GM12892 (cell line): ENCODE data around the gene MKS1.

Source experiments
- DNase-seq: peaks from one replicate; pipeline ENCODE4 v3.0.0; 2011; ENCODE audit not compliant: insufficient read length
- FAIRE-seq: peaks from 2 replicates; lab custom pipeline; 2011; peaks lifted over from hg19 to GRCh38; lab: Jason Lieb, UNC
- POLR2A ChIP-seq: IDR thresholded peaks from 2 replicates; pipeline ENCODE4 v1.6.1; 2011; ENCODE audit warnings: low read depth, low read length, control low read depth
- POLR2AphosphoS5 ChIP-seq: IDR thresholded peaks from 2 replicates; pipeline ENCODE4 v1.6.1; 2011; ENCODE audit warnings: low read depth, low read length, control low read depth
- TAF1 ChIP-seq: IDR thresholded peaks from 2 replicates; pipeline ENCODE4 v1.6.1; 2011; ENCODE audit warnings: low read depth, mild to moderate bottlenecking, control low read depth, low read length, borderline replicate concordance

Gene MKS1

DNA sequence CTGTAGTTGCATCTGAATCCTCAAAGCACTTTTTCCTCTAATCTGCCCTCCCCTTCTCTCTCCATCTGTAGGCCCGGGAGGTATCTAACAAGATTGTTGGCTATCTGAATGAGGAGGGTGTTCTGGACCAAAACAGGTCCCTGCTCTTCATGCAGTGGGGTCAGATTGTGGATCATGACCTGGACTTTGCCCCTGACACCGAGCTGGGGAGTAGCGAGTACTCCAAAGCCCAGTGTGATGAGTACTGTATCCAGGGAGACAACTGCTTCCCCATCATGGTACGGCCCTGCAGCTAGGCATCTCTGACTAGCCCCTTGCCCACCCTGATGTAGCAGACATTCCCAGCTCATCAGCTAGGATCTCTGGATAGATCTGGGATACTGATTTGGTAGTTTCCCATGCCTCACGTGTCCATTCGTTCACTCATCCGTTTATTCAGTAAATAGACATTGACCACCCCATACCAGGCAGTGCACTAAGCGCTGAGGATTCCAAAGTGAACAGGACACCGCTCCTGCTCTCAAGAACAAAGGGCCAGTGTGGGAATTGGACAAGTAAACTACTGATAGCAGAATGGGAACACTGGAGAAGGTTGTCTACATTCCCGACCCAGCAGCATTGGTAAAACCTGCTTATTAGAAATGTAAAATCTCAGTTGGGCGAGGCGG, 31.4 kb upstream of the MKS1 start:
- DNase-seq (no peak), FAIRE-seq (peak; percentile 65)
- TF ChIP-seq TAF1 (no peak), POLR2A (no peak), POLR2AphosphoS5 (no peak)

DNA sequence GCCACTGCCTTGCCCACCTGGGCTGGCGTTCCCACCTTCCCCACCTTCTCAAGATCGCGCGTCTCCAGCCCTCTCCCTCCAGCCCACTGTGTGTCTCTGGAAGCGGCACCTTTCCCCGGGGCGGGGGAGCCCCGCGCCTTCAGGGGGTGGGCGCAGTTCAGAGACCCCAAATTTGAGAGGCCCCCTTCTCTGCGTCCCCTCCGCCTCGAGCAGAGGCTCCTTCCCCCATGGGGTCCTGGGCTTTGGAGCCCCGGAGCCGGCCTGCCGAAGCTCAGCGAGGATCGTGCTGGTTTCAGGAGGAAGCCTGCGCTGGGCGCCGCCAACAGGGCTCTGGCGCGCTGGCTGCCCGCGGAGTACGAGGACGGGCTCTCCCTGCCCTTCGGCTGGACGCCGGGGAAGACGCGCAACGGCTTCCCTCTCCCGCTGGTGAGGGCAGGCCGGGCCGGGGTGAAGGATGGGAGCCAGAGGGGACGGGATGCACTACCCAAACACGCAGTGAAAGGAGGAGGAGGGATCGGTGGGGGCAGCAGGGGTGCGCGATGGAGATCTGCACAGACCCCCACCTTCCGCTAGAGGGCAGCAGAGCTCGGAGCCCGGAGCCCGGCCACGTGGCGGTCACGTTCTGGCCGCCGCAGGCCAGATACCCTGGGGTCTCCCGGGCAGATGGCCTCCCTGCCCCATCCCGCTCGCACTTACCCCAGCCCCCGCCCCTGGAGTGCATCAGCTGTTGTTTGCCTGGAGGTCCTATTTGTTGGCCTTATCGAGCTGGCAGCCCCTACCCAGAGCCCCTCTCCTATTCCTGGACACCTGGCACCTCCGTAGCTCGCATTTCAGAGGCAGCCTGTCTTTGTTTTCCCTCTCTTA, 30.4 kb upstream of the MKS1 start:
- no peak for TF ChIP-seq POLR2A
- no peak for TF ChIP-seq TAF1
- no peak for TF ChIP-seq POLR2AphosphoS5
- FAIRE-seq, result peak; percentile 85
- peak; percentile 93 for DNase-seq

DNA sequence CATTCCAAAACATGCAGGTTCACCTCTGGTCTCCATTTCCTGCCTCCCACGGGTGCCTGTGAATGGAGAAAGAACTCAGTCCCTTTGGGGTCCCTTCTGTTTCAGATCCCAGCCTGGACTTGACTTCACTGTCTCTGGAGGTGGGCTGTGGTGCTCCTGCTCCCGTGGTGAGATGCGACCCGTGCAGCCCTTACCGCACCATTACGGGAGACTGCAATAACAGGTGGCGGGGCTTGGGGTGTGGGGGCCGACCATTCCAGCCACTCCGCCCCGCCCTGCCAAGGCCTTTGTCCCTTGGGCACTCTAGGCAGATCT, 29.9 kb upstream of the MKS1 start:
- no peak for DNase-seq
- no peak for FAIRE-seq
- TF ChIP-seq TAF1 (no peak), POLR2AphosphoS5 (no peak), POLR2A (no peak)

DNA sequence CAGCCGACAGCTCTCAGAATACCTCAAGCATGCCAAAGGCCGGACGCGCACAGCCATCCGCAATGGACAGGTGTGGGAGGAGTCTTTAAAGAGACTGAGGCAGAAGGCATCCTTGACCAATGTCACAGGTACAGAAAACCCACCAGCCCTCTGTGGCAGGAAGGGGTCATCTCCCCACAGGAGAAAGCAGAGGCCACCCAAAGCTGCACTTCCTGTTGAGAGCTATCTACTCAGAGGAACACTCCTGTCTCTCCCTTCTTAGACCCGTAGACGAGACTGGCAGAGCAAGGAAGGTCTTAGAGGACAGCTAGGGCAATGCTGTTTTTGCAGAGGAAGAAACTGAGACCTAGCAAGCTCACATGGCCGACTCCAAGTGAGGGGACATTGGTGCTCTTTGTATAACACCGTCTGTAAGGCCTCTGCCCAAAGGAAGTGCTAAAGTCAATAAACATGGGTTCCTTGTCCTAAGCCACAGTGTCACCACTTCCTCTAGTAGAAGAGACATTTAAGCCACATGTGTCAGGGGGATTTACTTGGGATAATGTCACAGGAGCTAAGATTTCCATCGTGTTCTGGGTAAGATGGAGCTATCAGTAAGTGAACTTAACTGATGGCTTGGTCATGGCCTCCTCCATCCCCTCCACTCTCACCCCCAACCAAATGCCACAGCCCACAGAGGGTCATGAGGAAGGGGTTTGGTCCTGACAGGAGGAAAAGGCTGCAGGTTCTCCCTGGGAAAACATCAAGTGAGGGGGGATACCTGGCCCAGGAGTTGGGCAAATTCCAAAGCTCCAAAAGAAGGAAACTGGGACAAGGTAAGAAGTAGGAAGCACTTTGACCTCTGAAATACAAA, 28.7 kb upstream of the MKS1 start:
- FAIRE-seq (no peak), DNase-seq (no peak)
- TF ChIP-seq TAF1 (no peak), POLR2A (no peak), POLR2AphosphoS5 (no peak)

DNA sequence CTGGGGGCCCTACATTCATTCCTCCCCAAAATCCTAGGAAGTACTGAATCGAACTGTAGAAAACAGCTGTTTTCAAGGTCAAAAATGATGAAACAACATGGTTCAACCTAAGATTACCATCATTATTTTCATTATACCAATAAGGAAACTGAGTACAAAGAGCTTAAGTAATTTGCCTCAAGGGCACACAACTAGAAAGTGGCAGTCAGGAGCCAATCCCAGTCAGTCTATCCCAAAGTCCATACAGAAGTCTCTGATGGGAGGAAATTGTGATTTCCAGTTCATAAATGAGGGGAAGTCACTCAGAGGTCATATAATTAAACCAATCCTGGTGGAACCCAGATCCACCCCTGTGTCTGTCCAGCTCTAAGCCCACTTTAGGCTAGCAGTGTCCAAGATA, 27.7 kb upstream of the MKS1 start:
- no peak for DNase-seq
- no peak for FAIRE-seq
- TF ChIP-seq TAF1 (no peak), POLR2AphosphoS5 (no peak), POLR2A (no peak)

DNA sequence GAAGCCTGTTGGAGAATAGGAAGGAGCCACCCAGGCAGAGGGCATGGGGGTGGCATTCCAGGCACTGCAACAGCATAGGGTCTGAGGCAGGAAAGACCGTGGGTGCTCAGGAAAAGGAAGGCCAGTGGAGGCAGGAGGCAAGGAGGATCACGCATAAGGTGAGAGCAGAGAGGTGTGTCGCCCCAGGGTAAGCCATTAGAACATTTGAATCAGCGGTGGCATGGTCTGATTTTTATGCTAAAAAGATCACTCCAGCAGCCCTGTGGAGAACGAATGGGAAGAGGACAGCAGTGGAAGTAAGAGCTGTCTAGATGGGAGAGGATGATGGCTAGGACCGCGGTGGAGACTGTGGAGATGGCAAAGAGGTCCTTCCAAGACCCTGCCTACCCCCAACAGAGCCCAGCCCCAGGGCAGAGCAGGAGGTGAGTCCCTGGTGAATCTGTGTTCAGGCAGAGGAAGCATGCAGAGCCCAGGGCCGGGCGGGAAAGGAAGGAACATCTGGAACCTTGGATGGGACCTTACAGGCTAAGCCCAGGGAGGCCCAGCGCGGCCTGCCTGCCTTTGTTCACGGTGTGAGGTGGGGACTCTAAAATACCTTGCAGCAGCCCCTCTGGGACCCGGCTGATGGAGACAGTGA, 27.2 kb upstream of the MKS1 start:
- no peak for TF ChIP-seq TAF1
- no peak for TF ChIP-seq POLR2A
- no peak for TF ChIP-seq POLR2AphosphoS5
- FAIRE-seq (no peak), DNase-seq (no peak)

DNA sequence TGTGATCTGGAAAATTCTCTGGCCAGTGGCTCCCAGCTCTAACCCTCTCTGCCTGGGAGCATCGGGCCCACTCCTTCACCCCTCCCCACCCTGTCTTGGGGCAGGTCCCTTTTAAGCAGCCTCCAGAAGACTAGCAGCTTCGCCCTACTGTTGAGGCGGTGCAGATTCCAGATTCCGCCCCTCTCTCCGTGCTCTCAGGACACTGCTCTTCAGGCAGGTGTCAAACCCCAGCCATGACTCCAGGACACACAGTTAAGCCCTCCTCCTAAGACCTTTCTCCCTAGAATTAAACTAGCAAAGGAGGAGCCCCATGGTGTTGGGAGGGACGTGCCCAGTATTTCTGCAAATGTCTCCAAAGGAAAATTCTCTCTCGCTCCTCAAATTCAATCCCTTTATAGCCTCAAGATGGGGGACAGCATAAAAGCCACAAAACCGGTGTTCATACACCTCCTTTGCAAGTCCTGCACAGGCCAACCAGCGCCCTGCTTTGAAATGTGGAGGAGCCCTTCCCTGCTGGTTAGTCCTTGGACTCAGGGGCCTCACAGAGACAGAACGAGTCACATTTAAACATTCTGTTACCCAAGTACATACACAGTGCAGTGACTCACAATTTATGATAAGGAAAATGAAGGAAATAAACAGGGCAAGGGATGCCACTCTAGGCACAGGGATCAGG, 26.5 kb upstream of the MKS1 start:
- DNase-seq, result no peak
- FAIRE-seq, result no peak

DNA sequence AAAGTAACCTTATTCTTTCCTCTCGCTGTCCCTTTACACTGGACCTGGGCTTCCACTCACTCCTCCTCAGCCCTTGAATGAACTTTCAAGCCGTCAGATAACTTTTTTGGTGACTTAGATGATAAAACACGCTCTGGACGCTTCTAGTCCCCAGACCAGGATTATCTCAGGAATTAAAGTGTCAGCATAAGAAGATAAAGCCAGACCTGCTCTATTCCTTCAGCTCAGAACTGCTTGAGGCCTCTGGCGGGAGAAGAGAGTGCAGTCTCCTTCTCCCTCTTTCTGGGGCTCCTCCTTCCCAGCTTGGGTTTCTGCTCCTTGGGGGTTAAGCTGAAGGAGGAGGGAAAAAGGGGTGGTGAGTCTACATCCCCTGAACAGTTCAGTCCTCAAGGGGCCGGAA, 25.9 kb upstream of the MKS1 start:
- no peak for TF ChIP-seq TAF1
- no peak for TF ChIP-seq POLR2A
- FAIRE-seq, result no peak
- DNase-seq, result no peak

More for the DNA sequence above, 26.5 kb upstream of the MKS1 start:
- no peak for TF ChIP-seq TAF1
- no peak for TF ChIP-seq POLR2AphosphoS5
- TF ChIP-seq POLR2A, result no peak

DNA sequence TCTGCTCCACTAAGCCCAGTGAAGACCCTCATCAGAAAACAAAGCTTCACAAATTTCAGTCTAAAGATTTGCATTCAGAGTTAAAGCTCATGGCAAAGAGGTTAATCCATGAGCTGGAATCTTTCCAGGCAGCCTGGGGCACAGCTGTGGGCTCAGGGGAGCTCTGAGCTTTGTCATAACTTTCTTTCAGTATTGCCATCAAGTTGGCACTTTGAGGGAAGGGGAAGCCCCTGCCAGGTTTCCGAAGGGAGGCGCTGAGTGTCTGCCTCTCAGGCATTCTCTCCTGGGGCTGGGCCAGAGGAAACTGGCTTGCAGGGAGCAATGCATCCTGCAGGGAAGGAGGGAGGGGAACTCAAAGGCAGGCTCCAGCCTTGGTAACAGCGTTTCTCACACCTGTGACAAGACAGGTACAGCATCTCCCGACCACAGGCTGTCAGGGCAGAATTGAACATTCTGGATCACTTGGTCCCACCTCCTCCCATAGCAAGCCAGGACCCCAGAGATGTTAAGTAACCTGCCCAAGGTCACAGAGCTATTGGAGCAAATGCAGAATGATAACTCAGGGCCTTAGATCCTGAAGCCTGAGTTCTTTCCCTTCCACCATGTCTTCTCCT, 23.2 kb upstream of the MKS1 start:
- no peak for TF ChIP-seq POLR2AphosphoS5
- no peak for TF ChIP-seq TAF1
- TF ChIP-seq POLR2A, result no peak
- FAIRE-seq, result peak; percentile 65
- DNase-seq, result no peak

DNA sequence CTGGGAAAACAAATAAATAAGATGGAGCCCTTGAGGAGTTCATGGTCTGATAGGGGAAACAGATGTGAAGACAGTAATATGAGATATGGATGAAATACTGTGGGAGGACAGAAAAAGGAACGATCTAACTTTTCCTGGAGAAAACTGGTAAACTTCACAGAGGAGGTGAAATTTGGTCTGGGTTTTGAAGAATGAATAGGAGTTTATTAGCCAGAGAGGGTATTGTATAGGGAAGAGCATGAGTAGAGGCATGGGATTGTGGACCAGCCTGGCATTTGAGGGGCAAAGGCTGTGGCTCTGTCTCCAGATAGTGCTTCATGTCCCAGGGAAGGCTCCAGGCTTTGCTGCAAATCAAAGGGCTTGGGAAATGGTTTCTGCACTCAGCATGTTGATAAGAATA, 20.9 kb upstream of the MKS1 start:
- DNase-seq (no peak), FAIRE-seq (no peak)
- no peak for TF ChIP-seq POLR2AphosphoS5
- no peak for TF ChIP-seq POLR2A
- no peak for TF ChIP-seq TAF1

DNA sequence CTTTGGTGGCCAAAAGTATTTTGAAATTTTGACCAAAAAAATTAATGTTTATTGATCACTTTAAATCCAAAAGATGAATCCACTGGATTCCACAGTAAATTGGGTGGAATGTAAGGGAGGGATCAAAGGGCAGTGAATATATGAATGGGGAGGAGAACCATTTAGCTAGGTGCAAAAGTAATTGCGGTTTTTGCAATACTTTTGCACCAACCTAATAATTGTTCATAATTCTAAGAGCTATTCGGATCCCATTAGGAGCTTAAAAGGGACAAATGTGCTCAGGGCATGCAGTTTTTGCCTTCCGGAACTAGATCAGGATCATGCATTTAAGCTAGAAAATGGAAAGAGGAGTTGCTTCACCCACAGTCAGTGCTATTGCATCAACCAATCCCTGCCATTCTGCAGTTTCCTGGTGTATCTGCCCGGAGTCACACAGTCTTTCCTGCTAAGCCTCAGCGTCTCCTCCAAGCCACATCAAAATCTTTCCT, 19.1 kb upstream of the MKS1 start, which contains the start of gene LPO:
LPO (plus strand) TSS at position 438 of the 488 bp plus-strand sequence. CDS start 4,396 bp downstream, outside the sequence.
- DNase-seq, result no peak
- TF ChIP-seq POLR2AphosphoS5 (no peak), POLR2A (no peak), TAF1 (no peak)
- no peak for FAIRE-seq
